Measurements from ENCODE around the gene PRKCZ.

GRCh38 chr1:2174348-2175054 is 124.3 kb downstream of the PRKCZ start:
- TF ChIP-seq, protein P1, sequence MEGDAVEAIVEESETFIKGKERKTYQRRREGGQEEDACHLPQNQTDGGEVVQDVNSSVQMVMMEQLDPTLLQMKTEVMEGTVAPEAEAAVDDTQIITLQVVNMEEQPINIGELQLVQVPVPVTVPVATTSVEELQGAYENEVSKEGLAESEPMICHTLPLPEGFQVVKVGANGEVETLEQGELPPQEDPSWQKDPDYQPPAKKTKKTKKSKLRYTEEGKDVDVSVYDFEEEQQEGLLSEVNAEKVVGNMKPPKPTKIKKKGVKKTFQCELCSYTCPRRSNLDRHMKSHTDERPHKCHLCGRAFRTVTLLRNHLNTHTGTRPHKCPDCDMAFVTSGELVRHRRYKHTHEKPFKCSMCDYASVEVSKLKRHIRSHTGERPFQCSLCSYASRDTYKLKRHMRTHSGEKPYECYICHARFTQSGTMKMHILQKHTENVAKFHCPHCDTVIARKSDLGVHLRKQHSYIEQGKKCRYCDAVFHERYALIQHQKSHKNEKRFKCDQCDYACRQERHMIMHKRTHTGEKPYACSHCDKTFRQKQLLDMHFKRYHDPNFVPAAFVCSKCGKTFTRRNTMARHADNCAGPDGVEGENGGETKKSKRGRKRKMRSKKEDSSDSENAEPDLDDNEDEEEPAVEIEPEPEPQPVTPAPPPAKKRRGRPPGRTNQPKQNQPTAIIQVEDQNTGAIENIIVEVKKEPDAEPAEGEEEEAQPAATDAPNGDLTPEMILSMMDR (IDR thresholded peaks at IDR 0.05) = peak; percentile 88 to 99 (median 91)
- no peak for TF ChIP-seq POLR2A (IDR thresholded peaks at IDR 0.05; ENCODE audit: low read depth)
- peak; percentile 33 to 58 for TF ChIP-seq POLR2AphosphoS5 (IDR thresholded peaks at IDR 0.05)
- TF ChIP-seq EP300 (IDR thresholded peaks at IDR 0.05) = no peak

Data from esophagus muscularis mucosa (tissue), 4 donors.